Activated naive CD4-positive, alpha-beta T cell treated with Interleukin-2 at 50 U/mL for 16 hours (primary cell): ENCODE results near the gene SBF2.
"Not testable (repeated sequence)": the region's sequence is repeated elsewhere in the genome, so short reads cannot be mapped to it uniquely, and the experiment has no call there.

Experiments
- DNase-seq: peaks from one replicate; pipeline ENCODE4 v3.0.0-alpha.2; 2020

Gene SBF2

GRCh38 chr11:10261821-10262220 lies 32.2 kb downstream of the SBF2 start:
- DNase-seq: no peak

GRCh38 chr11:10257478-10257877 lies 36.5 kb downstream of the SBF2 start:
- no peak for DNase-seq

GRCh38 chr11:10255388-10256125 lies 38.5 kb downstream of the SBF2 start:
- DNase-seq: no peak

- not testable (repeated sequence) for DNase-seq
Measured at GRCh38 chr11:10249448-10250131, 44.4 kb downstream of the SBF2 start.

- DNase-seq: no peak
Measured at GRCh38 chr11:10247011-10247410, 47.0 kb downstream of the SBF2 start.

- no peak for DNase-seq
Measured at GRCh38 chr11:10243896-10244575, 50.0 kb downstream of the SBF2 start.

- no peak for DNase-seq
Measured at GRCh38 chr11:10236840-10237239, 57.2 kb downstream of the SBF2 start.

- no peak for DNase-seq
Measured at GRCh38 chr11:10233581-10233980, 60.4 kb downstream of the SBF2 start.

- DNase-seq: no peak
Measured at GRCh38 chr11:10232756-10233155, 61.3 kb downstream of the SBF2 start.

GRCh38 chr11:10231803-10232202 lies 62.2 kb downstream of the SBF2 start:
- not testable (repeated sequence) for DNase-seq

- no peak for DNase-seq
Measured at GRCh38 chr11:10225553-10225952, 68.5 kb downstream of the SBF2 start.

GRCh38 chr11:10222399-10222798 lies 71.6 kb downstream of the SBF2 start:
- no peak for DNase-seq

- DNase-seq: no peak
Measured at GRCh38 chr11:10221342-10221741, 72.7 kb downstream of the SBF2 start.

GRCh38 chr11:10211470-10211869 lies 82.5 kb downstream of the SBF2 start:
- DNase-seq: no peak

- DNase-seq: no peak
Measured at GRCh38 chr11:10209326-10209725, 84.7 kb downstream of the SBF2 start.

- DNase-seq: no peak
Measured at GRCh38 chr11:10208131-10208575, 85.9 kb downstream of the SBF2 start.

- DNase-seq: no peak
Measured at GRCh38 chr11:10205928-10206327, 88.1 kb downstream of the SBF2 start.

GRCh38 chr11:10204021-10204420 lies 90.0 kb downstream of the SBF2 start:
- DNase-seq: no peak

- DNase-seq: no peak
Measured at GRCh38 chr11:10201343-10201742, 92.7 kb downstream of the SBF2 start.

- DNase-seq: no peak
Measured at GRCh38 chr11:10197091-10197490, 96.9 kb downstream of the SBF2 start.

GRCh38 chr11:10192036-10192435 lies 102.0 kb downstream of the SBF2 start:
- DNase-seq: no peak

GRCh38 chr11:10181811-10182210 lies 112.2 kb downstream of the SBF2 start:
- no peak for DNase-seq

GRCh38 chr11:10164621-10165020 lies 129.4 kb downstream of the SBF2 start:
- no peak for DNase-seq

- no peak for DNase-seq
Measured at GRCh38 chr11:10162222-10162621, 131.8 kb downstream of the SBF2 start.
